Ishikawa (cell line): ENCODE data around the gene CNTNAP4.

ENCODE experiments used
- CEBPB ChIP-seq: IDR thresholded peaks from 2 replicates; pipeline ENCODE4 v1.6.1; 2012
- CREB1 ChIP-seq: IDR thresholded peaks from 2 replicates; pipeline ENCODE4 v1.6.1; 2012; ENCODE audit warnings: low read depth
- EGR1 ChIP-seq: IDR thresholded peaks from 2 replicates; pipeline ENCODE4 v1.6.1; 2012
- EP300 ChIP-seq: IDR thresholded peaks from 2 replicates; pipeline ENCODE4 v1.6.1; 2012; ENCODE audit warnings: borderline replicate concordance
- FOXM1 ChIP-seq: IDR thresholded peaks from 2 replicates; pipeline ENCODE4 v1.6.1; 2012; ENCODE audit warnings: low read depth, borderline replicate concordance
- MAX ChIP-seq: IDR thresholded peaks from 2 replicates; pipeline ENCODE4 v1.6.1; 2012
- NFIC ChIP-seq: IDR thresholded peaks from 2 replicates; pipeline ENCODE4 v1.6.1; 2012
- RAD21 ChIP-seq: IDR thresholded peaks from 2 replicates; pipeline ENCODE4 v1.6.1; 2012; ENCODE audit warnings: low read depth
- REST ChIP-seq: IDR thresholded peaks from 2 replicates; pipeline ENCODE4 v1.6.1; 2012; ENCODE audit warnings: low read depth, mild to moderate bottlenecking
- TAF1 ChIP-seq: IDR thresholded peaks from 2 replicates; pipeline ENCODE4 v1.6.1; 2012; ENCODE audit warnings: low read depth, mild to moderate bottlenecking
- TCF12 ChIP-seq: IDR thresholded peaks from 2 replicates; pipeline ENCODE4 v1.6.1; 2012; ENCODE audit warnings: low read depth
- TEAD4 ChIP-seq: IDR thresholded peaks from 2 replicates; pipeline ENCODE4 v1.6.1; 2012
- USF1 ChIP-seq: IDR thresholded peaks from 2 replicates; pipeline ENCODE4 v1.6.1; 2012
- YY1 ChIP-seq: IDR thresholded peaks from 2 replicates; pipeline ENCODE4 v1.6.1; 2012; ENCODE audit warnings: low read depth
- ZBTB7A ChIP-seq: IDR thresholded peaks from 2 replicates; pipeline ENCODE4 v1.6.1; 2012; ENCODE audit warnings: low read depth

Gene CNTNAP4

GRCh38 chr16:76373998-76374397, 96.8 kb downstream of the CNTNAP4 start:
- TF ChIP-seq CEBPB: no peak
- no peak for TF ChIP-seq YY1
- no peak for TF ChIP-seq EGR1

GRCh38 chr16:76376988-76377387, 99.8 kb downstream of the CNTNAP4 start:
- TF ChIP-seq TCF12 (no peak), FOXM1 (no peak)

GRCh38 chr16:76378020-76378419, 100.8 kb downstream of the CNTNAP4 start:
- TF ChIP-seq CEBPB (no peak), FOXM1 (no peak), REST (no peak), USF1 (no peak), TAF1 (no peak), CREB1 (no peak), RAD21 (no peak)

- no peak for TF ChIP-seq REST
- TF ChIP-seq FOXM1: no peak
- TF ChIP-seq NFIC: no peak
- TF ChIP-seq USF1: no peak
- TF ChIP-seq TCF12: no peak
- TF ChIP-seq ZBTB7A: no peak
- TF ChIP-seq MAX: no peak
- TF ChIP-seq CREB1: no peak
- TF ChIP-seq TEAD4: no peak
- no peak for TF ChIP-seq CEBPB
- no peak for TF ChIP-seq EGR1
- TF ChIP-seq EP300: no peak
- TF ChIP-seq YY1: no peak
- TF ChIP-seq RAD21: no peak
- no peak for TF ChIP-seq TAF1
Observed at GRCh38 chr16:76381096-76381495, 103.9 kb downstream of the CNTNAP4 start.

GRCh38 chr16:76385601-76386230, 108.5 kb downstream of the CNTNAP4 start:
- no peak for TF ChIP-seq REST
- TF ChIP-seq MAX: no peak
- no peak for TF ChIP-seq CREB1
- TF ChIP-seq ZBTB7A: no peak
- no peak for TF ChIP-seq TAF1
- no peak for TF ChIP-seq NFIC
